Left ventricle myocardium superior (tissue), 1 donor: ENCODE measurements around the gene PPP4R3A. TPM values are rescaled to one million over a fixed set of nuclear protein-coding genes. Genes with fewer than 3 reads are reported as not detected.
"Not testable (repeated sequence)": the region's sequence is repeated elsewhere in the genome, so short reads cannot be mapped to it uniquely, and the experiment has no call there.

Source experiments
- ATAC-seq: fragments of 200-7000 bp; cut with Tn5 transposase; one replicate; pipeline ENCODE4 v1.9.1; 2020; ENCODE audit warnings: mild to moderate bottlenecking, moderate library complexity
- DNase-seq: peaks from one replicate; pipeline ENCODE4 v3.0.0-alpha.2; 2020
- intact Hi-C: fragments of 100-400 bp; cut with micrococcal nuclease; formaldehyde crosslinking; loops from one replicate; pipeline ENCODE4 v1.11.0; 2022
- total RNA-seq: library from RNA; stranded (reverse); fragmentation: NEBNext Ultra II Directional; extraction: Animal tissue kit (Norgen Biotek cat#: 25700); gene quantifications from one replicate; pipeline ENCODE4 v1.2.1, GENCODE V29; 2021
- donor health status: DM: no; HTN: yes; CAD: no; lungs with severe emphysema.

The PPP4R3A gene
- total RNA-seq, 1 donor from 2014 or later, result 53.2 TPM

DNA sequence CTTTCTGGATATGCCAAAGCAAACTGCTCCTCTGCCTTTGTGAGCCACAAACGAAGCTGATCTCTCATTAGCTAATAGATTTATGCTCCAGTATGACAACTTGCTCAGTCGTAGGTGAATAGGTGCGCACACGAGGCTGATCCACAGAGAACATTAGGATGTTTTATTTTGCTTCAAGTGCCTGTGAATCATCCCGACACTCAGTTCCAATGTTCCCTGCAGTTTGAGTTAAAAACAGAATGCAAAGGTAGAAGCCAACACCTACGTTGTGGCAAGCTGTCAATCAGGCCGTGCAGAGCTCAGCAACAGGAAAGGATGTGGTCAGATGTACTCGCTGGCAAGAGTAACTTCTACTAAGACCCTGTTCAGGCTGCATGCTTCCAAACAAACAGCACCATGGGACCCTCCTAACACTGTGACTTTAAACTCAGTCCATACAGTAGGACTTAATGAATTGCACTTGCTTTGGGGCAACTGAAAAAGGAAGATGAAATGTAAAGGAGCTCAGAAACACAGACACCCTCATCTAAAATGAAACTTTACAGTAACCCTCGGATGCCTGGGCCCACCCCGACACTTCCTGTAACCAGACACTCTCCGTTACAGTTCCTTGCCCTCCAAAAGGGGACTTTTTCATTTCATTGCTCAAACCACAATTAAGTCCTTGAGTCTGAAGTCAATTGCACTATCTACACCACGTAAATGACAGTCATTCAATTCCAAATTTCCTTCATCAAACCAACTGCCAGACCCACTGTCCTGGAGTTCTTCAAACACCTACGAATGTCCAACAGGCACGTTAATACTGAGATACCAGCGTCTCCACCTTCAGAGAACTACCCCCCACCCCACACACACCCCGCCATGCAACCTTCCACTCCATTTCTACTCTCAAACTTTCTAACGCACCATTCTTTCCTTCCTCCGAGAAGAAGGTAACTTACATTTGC is 94.0 kb downstream of the PPP4R3A start:
- DNase-seq, result no peak
- ATAC-seq, result no peak
- intact Hi-C loops, result loop anchor here (10.0 kb wide), 1 partner anchor 91 kb away; no protein-coding TSS in a partner anchor

GRCh38 chr14:91414475-91414833 is 95.7 kb downstream of the PPP4R3A start:
- ATAC-seq (no peak), DNase-seq (no peak)
- intact Hi-C loops, result loop anchor here (10.0 kb wide), 1 partner anchor 90 kb away; no protein-coding TSS in a partner anchor

GRCh38 chr14:91413547-91414474 is 96.3 kb downstream of the PPP4R3A start:
- DNase-seq (no peak), ATAC-seq (no peak)
- intact Hi-C loops, result loop anchor here (10.0 kb wide), 1 partner anchor 89 kb away; no protein-coding TSS in a partner anchor

DNA sequence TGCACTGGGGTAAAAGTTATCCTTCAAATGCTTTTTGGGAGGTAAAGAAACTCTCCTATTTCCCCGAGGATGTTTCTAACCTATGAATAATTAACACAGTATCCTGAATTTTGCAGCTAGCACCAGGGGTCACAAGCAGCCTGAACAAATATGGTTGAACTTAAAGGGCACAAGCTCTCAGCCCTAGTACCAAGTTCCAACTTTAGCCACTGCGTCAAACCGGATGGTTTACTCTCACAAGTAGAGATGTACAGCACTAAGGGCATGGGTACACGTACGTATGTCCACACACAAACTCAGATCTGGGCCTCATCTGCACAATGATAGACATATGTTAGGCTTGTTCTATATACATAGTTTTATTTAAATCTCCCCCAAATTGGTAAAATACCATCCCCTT is 97.2 kb downstream of the PPP4R3A start:
- ATAC-seq (no peak), DNase-seq (no peak)
- intact Hi-C loops, result loop anchor here (10.0 kb wide), 1 partner anchor 88 kb away; no protein-coding TSS in a partner anchor

- intact Hi-C loops, result loop anchor here (10.0 kb wide), 1 partner anchor 86 kb away; no protein-coding TSS in a partner anchor
- DNase-seq (no peak), ATAC-seq (no peak)
Measured at GRCh38 chr14:91410771-91411536, 99.2 kb downstream of the PPP4R3A start.

DNA sequence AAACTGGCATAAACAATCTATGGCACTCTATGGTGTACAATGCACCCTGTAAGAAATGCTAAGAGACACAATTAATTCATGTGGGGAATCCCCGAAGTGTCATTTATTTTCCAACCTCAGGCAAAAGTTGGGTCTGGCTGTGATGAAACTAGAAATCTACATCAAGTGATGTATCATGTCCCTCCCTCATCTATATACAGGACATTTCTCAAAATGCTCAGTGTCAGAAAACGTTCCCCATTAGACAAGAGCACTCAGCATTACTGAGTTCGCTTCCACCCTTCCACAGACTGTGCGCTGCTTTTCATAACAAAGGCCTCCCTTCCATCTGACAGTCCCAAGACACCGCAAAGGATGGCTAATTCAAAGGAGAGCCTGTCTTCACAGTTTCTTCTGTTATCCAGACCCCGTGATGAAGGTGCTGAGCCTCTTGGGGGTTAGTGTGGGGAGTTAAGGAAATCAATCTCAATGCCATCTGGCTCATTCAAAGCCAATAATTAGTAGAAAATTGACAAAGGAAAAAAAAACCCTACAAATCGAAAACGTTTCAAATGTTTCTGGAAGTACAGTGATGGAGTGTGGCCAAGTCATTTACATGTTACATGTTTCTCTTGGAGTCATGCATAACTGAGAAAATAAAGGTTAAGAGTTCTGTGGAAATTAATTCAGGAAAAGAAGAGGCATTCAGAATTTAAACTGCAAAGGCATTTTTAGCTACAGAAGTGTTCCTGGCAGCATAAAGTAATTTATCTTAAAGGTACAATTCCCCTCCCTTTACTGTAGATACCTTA is 100.0 kb downstream of the PPP4R3A start:
- intact Hi-C loops, result loop anchor here (10.0 kb wide), 1 partner anchor 85 kb away; no protein-coding TSS in a partner anchor
- no peak for ATAC-seq
- DNase-seq, result no peak

DNA sequence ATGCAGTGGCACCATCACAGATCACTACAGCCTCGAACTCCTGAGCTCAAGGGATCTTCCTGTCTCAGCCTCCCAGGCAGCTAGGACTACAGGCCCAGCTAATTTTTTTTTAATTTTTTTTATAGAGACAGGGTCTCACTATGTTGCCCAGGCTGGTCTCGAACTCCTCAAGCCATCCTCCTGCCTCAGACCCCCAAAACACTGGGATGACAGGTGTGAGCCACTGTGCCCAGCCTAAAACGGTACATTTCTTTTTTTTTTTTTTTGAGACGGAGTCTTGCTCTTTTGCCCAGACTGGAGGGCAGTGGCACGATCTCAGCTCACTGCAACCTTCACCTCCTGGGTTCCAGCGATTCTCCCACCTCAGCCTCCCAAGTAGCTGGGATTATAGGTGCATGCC is 100.9 kb downstream of the PPP4R3A start:
- DNase-seq, ATAC-seq, intact Hi-C loops: not testable (repeated sequence)

Other genes with a start within 250 kb of the PPP4R3A start
- gene CCDC88C, start 92.5 kb downstream of the PPP4R3A start, total RNA-seq, result 3.2 TPM
- 0.37 TPM for gene CATSPERB, start 221.8 kb upstream of the PPP4R3A start, total RNA-seq